GM19025 (cell line): ENCODE data around the gene TENM3.

Experiments used
- ATAC-seq: cut with Tn5 transposase; IDR thresholded peaks from one replicate; pipeline ENCODE4 v1.9.1; 2021; ENCODE audit warnings: mild to moderate bottlenecking, low read depth, moderate library complexity; ENCODE audit not compliant: unreplicated experiment

The TENM3 gene

GRCh38 chr4:182548156-182548555, 305.0 kb downstream of the TENM3 start:
- no peak for ATAC-seq

GRCh38 chr4:182549356-182549755, 306.2 kb downstream of the TENM3 start:
- no peak for ATAC-seq

- ATAC-seq = no peak
Measured at GRCh38 chr4:182552948-182553347, 309.7 kb downstream of the TENM3 start.

GRCh38 chr4:182553653-182554052, 310.5 kb downstream of the TENM3 start:
- no peak for ATAC-seq

- ATAC-seq = no peak
Measured at GRCh38 chr4:182554736-182555135, 311.5 kb downstream of the TENM3 start.

- no peak for ATAC-seq
Measured at GRCh38 chr4:182555997-182556418, 312.8 kb downstream of the TENM3 start.

GRCh38 chr4:182556580-182556979, 313.4 kb downstream of the TENM3 start:
- ATAC-seq = no peak

GRCh38 chr4:182560358-182560757, 317.2 kb downstream of the TENM3 start:
- no peak for ATAC-seq

DNA sequence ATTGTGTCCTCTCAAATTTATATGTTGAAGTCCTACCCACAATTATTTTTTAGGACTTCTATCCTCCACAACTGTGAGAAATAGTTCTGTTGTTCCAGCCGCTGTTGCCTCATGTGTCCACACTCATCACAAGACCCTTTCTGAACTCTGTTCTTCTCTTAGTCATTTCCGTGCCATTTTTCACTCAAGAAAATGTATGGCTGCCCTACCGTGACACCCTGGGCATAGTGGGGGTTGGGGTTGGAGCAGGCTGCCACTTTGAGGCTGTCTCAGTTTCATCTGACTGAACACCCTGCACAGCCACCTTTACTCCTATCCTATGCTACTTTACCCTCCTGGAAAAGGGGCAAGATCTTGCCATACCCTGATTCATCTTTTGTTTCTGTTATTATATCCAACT, 319.1 kb downstream of the TENM3 start:
- no peak for ATAC-seq

- no peak for ATAC-seq
Measured at GRCh38 chr4:182564724-182565369, 321.6 kb downstream of the TENM3 start.

- ATAC-seq = no peak
Measured at GRCh38 chr4:182567119-182567518, 323.9 kb downstream of the TENM3 start.

GRCh38 chr4:182569561-182569960, 326.4 kb downstream of the TENM3 start:
- no peak for ATAC-seq

DNA sequence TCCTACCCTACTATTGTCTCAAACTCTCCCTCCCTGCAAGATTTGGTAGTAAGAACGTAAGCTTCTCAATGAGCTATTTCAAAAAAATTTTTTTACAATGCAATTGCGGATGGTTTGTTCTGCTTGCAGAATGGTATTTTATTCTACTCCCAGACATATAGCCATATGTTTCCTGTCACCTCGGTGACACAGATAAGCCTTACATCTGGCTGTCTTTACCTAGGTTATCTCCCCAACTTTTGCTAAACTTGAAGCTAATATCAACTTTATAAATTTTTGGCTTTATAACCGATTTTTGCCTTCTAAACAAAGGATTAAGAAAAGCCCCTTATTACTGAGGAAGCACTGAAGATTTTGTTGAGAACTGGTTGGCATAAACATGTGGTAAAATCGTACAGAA, 331.5 kb downstream of the TENM3 start:
- no peak for ATAC-seq

- ATAC-seq = no peak
Measured at GRCh38 chr4:182575225-182575624, 332.0 kb downstream of the TENM3 start.

GRCh38 chr4:182576601-182577289, 333.5 kb downstream of the TENM3 start:
- no peak for ATAC-seq

DNA sequence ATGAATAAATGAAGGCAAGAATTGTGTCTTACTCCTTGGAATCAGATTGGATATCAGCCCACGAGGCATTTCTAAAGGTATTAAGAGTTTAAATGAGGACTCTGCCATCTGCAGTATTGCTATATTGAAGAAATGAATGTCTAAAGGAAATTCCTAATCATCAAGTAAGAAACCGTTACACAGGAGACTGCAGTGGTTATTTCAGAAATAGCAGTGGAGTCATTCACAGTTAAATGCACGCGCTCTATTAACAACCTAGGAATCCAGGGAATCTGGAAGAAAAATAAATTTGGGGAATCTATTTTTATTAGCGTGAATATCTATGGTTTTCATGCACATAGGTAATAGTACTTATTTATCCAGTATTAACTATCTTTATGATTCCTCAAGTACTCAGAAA, 334.2 kb downstream of the TENM3 start:
- no peak for ATAC-seq

- ATAC-seq = no peak
Measured at GRCh38 chr4:182578402-182578801, 335.2 kb downstream of the TENM3 start.

GRCh38 chr4:182582245-182582644, 339.0 kb downstream of the TENM3 start:
- ATAC-seq = no peak

- ATAC-seq = no peak
Measured at GRCh38 chr4:182583703-182584415, 340.7 kb downstream of the TENM3 start.

- ATAC-seq = no peak
Measured at GRCh38 chr4:182585321-182585720, 342.1 kb downstream of the TENM3 start.

DNA sequence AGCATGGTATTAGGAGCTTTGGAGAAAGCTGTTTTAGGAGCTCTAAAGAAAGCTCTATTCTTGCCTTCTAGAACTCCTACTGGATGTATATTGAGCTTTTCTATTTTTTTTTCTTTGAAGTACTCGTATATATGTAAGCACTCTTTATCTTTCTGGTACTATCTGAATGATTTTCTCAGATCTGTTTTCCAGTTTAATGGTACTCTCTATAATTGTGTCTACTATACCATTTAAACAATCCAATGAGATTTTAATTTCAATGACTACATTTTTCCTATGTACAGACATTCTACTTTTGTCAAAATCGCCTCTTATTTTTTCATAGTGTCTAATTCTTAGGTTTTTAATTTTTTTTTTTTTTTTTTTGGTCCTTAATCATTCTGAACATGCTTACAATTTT, 345.9 kb downstream of the TENM3 start:
- ATAC-seq = no peak

DNA sequence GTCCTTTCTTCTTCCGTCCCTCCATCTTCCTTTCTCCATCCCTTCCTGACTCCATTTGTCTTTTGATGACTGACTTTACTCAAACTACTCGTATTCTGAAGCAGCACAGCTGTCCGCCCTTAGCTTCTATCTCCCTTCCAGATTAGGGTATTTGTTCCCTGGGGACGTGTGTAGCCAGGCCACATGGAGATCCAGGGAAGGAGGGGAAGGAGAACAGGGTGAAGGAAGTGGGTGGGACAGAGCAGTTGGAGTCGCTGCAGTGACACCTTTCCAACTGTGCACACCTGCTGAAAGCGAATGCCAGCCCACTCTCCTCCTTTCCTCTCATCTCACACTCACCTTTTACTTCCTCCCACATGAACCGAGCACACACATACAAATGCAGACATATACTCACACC, 350.2 kb downstream of the TENM3 start:
- ATAC-seq = no peak
